ENCODE results near the gene TIE1.

- TF ChIP-seq CTCF (conservative IDR thresholded peaks at IDR 0.05) (no peak), ZFX (IDR thresholded peaks at IDR 0.05) (no peak)
Measured at GRCh38 chr1:43282220-43283195, 18.3 kb upstream of the TIE1 start.

Data from C4-2B (cell line).